Measurements from ENCODE around the gene RAB42. TPM values are rescaled to one million over a fixed set of nuclear protein-coding genes. Genes with fewer than 3 reads are reported as not detected.
"Not testable (repeated sequence)": the region's sequence is repeated elsewhere in the genome, so short reads cannot be mapped to it uniquely, and the experiment has no call there.

The RAB42 gene
- total and polyA plus RNA-seq, 12 donors: 0.17 to 3.4 (median 0.54) TPM

DNA sequence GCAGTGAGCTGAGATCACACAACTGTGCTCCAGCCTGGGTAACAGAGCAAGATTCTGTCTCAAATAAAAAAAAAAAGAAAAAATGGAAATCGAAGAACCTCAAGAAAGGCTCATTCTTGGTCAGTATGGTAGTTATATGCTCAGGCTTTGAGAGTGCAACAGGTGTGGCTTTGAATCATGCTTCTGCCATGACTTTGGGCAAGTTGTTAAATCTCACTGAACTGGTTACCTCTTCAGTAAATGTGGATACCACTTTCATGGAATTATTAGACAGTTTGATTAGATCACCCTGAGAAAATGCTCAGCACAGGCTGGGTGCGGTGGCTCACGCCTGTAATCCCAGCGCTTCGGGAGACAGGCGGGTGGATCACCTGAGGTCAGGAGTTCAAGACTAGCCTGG is 26.3 kb upstream of the RAB42 start:
- TF ChIP-seq, protein P1, sequence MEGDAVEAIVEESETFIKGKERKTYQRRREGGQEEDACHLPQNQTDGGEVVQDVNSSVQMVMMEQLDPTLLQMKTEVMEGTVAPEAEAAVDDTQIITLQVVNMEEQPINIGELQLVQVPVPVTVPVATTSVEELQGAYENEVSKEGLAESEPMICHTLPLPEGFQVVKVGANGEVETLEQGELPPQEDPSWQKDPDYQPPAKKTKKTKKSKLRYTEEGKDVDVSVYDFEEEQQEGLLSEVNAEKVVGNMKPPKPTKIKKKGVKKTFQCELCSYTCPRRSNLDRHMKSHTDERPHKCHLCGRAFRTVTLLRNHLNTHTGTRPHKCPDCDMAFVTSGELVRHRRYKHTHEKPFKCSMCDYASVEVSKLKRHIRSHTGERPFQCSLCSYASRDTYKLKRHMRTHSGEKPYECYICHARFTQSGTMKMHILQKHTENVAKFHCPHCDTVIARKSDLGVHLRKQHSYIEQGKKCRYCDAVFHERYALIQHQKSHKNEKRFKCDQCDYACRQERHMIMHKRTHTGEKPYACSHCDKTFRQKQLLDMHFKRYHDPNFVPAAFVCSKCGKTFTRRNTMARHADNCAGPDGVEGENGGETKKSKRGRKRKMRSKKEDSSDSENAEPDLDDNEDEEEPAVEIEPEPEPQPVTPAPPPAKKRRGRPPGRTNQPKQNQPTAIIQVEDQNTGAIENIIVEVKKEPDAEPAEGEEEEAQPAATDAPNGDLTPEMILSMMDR (IDR thresholded peaks at IDR 0.05): no peak
- no peaks in the 10 kb centered on the region for H3K27me3 ChIP-seq
- WGBS, 2 donors: 97 to 98% methylated on average over 6 of the region's 6 CpGs
- ATAC-seq (no peak), DNase-seq (no peak)
- H3K36me3 ChIP-seq: peaks cover 5 to 100% (median 79%) of the 10 kb centered on the region in 9 donors
- no peak overlapping the region for H3K27ac ChIP-seq
- no peaks in the 10 kb centered on the region for H3K9me3 ChIP-seq
- H3K4me1 ChIP-seq: no peaks in the 10 kb centered on the region
- intact Hi-C loops (cut with DNase I): no loop called here
- no peak overlapping the region for H3K4me3 ChIP-seq

DNA sequence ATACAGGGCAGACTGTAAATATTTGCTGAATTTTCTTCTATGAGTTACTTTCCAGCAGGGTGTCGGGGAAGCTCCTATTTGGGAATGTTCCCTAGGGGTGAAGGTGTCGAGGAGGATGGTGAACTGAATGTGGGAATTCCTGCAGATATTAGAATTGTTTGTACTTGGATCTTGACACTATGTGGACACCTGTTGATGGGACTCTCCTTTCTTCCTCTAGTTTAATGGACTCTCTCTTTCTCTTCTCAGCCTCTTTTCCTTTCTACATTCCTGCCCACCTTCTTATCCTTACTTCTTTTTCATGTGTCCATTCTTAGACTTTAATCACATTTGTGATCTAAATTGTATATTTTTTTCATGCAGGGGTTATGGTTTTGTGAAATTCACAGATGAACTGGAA is 25.1 kb upstream of the RAB42 start:
- ATAC-seq (no peak), DNase-seq (no peak)
- H3K4me1 ChIP-seq: no peaks in the 10 kb centered on the region
- intact Hi-C loops (cut with DNase I): no loop called here
- no peaks in the 10 kb centered on the region for H3K9me3 ChIP-seq
- peaks cover 3 to 100% (median 76%) of the 10 kb centered on the region in 9 donors for H3K36me3 ChIP-seq
- TF ChIP-seq, protein P1 (IDR thresholded peaks at IDR 0.05): no peak
- no peak overlapping the region for H3K27ac ChIP-seq
- 85 to 90% methylated on average over 2 of the region's 2 CpGs for WGBS, 2 donors
- H3K4me3 ChIP-seq: no peak overlapping the region
- H3K27me3 ChIP-seq: no peaks in the 10 kb centered on the region

DNA sequence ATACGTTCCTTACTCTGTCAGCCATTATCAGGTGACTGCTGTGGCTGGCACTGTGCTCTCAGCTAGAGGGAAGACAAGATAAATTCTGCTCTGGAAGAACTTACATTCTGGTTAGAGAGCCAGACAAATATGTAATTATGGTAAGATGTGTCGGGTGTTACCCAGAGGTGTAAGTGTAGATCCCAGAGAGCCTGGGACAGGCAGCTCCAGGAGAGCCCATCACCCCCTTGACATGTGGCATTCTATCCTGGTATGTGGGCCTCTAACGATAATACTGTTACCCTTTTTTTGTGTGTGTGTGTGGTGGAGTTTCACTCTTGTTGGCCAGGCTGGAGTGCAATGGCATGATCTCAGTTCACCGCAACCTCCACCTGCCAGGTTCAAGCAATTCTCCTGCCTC is 20.2 kb upstream of the RAB42 start:
- Histone ChIP-seq H3K4me3 (no peak overlapping the region), H3K4me1 (peaks cover 0 to 1% (median 0%) of the 10 kb centered on the region in 9 donors), H3K36me3 (peaks cover 0 to 98% (median 51%) of the 10 kb centered on the region in 9 donors), H3K27ac (no peak overlapping the region), H3K9me3 (no peaks in the 10 kb centered on the region), H3K27me3 (no peaks in the 10 kb centered on the region)
- TF ChIP-seq, protein P1 (IDR thresholded peaks at IDR 0.05): no peak
- DNase-seq (no peak), ATAC-seq (no peak)
- 88 to 91% methylated on average over 4 of the region's 4 CpGs for WGBS, 2 donors
- intact Hi-C loops (cut with DNase I): loop anchor here in 2 of 10 donors (10.0 kb wide), 2 partner anchors 327 to 337 kb away; partner anchors contain the start of genes ATP5IF1 (in 1 of the 2) and DNAJC8 (in 1 of the 2)

DNA sequence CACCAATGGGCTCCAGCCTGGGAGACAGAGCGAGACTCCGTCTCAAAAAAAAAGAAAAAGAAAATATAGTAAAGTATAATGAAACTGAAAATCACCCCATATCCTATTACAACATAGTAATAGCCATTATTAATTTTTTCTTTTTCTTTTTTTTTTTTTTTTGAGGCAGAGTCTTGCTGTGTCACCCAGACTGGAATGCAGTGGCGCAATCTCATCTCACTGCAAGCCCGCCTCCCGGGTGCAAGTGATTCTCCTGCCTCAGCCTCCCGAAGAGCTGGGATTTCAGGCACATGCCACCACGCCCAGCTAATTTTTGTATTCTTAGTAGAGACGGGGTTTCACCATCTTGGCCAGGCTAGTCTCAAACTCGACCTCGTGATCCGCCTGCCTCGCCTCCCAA is 19.2 kb upstream of the RAB42 start:
- not testable (repeated sequence) for ATAC-seq, H3K27ac ChIP-seq, H3K4me1 ChIP-seq, H3K9me3 ChIP-seq, DNase-seq, H3K27me3 ChIP-seq, H3K4me3 ChIP-seq
- intact Hi-C loops (cut with DNase I): loop anchor here in 2 of 10 donors (10.0 kb wide), 2 partner anchors 328 to 338 kb away; partner anchors contain the start of genes ATP5IF1 (in 1 of the 2) and DNAJC8 (in 1 of the 2)
- WGBS, 2 donors: 92 to 95% methylated on average over 12 of the region's 12 CpGs
- H3K36me3 ChIP-seq: peaks cover 0 to 98% (median 50%) of the 10 kb centered on the region in 9 donors

DNA sequence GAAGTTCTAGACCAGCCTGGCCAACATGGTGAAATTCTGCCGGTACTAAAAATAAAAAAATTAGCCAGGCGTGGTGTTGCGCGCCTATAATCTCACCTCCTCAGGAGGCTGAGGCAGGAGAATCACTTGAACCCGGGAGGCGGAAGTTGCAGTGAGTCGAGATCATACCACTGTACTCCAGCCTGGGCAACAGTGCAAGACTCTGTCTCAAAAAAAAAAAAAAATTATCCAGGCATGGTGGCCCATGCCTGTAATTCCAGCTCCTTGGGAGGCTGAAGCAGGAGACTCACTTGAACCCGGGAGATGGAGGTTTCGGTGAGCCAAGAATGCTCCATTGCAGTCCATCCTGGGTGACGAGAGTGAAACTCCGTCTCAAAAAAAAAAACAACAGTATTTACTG is 18.5 kb upstream of the RAB42 start:
- TF ChIP-seq, protein P1 (IDR thresholded peaks at IDR 0.05): no peak
- no peaks in the 10 kb centered on the region for H3K27me3 ChIP-seq
- intact Hi-C loops (cut with DNase I): loop anchor here in 2 of 10 donors (10.0 kb wide), 2 partner anchors 329 to 339 kb away; partner anchors contain the start of genes ATP5IF1 (in 1 of the 2) and DNAJC8 (in 1 of the 2)
- H3K9me3 ChIP-seq: no peaks in the 10 kb centered on the region
- H3K27ac ChIP-seq: no peak overlapping the region
- ATAC-seq (no peak), DNase-seq (no peak)
- peaks cover 0 to 11% (median 0%) of the 10 kb centered on the region in 9 donors for H3K4me1 ChIP-seq
- peaks cover 0 to 98% (median 51%) of the 10 kb centered on the region in 9 donors for H3K36me3 ChIP-seq
- 97 to 99% methylated on average over 11 of the region's 11 CpGs for WGBS, 2 donors
- no peak overlapping the region for H3K4me3 ChIP-seq
